Mammary epithelial cell (primary cell): Measurements from ENCODE around the gene CHD5.

Source experiments
- EZH2 ChIP-seq: IDR thresholded peaks from 2 replicates; pipeline ENCODE4 v1.6.1; 2012; ENCODE audit warnings: low read length, inconsistent platforms, borderline replicate concordance
- TF ChIP-seq, protein P1 (sequence below), 2 donors: IDR thresholded peaks in 1 of 2; conservative IDR thresholded peaks in 1 of 2; 2 replicates each; pipeline ENCODE4 v1.5.1; 2011 to 2012; ENCODE audit warnings: inconsistent platforms in 2 of 2, low read length in 2 of 2, mild to moderate bottlenecking in 2 of 2, control low read depth in 1 of 2, low read depth in 1 of 2; ENCODE audit not compliant: insufficient read depth in 1 of 2; ENCODE audit errors: extremely low read depth in 1 of 2

GRCh38 chr1:6131561-6131960 is 48.6 kb downstream of the CHD5 start:
- no peak for TF ChIP-seq EZH2
- TF ChIP-seq, protein P1, sequence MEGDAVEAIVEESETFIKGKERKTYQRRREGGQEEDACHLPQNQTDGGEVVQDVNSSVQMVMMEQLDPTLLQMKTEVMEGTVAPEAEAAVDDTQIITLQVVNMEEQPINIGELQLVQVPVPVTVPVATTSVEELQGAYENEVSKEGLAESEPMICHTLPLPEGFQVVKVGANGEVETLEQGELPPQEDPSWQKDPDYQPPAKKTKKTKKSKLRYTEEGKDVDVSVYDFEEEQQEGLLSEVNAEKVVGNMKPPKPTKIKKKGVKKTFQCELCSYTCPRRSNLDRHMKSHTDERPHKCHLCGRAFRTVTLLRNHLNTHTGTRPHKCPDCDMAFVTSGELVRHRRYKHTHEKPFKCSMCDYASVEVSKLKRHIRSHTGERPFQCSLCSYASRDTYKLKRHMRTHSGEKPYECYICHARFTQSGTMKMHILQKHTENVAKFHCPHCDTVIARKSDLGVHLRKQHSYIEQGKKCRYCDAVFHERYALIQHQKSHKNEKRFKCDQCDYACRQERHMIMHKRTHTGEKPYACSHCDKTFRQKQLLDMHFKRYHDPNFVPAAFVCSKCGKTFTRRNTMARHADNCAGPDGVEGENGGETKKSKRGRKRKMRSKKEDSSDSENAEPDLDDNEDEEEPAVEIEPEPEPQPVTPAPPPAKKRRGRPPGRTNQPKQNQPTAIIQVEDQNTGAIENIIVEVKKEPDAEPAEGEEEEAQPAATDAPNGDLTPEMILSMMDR (conservative IDR thresholded peaks at IDR 0.05 in 1 of 2, IDR thresholded peaks at IDR 0.05 in 1 of 2; ENCODE audit: extremely low read depth in 1 of 2, insufficient read depth in 1 of 2, low read depth in 1 of 2, low read length in 2 of 2): no peak
